ENCODE results near the gene SCAF8.
"Not testable (repeated sequence)": the region's sequence is repeated elsewhere in the genome, so short reads cannot be mapped to it uniquely, and the experiment has no call there.

The SCAF8 gene

GRCh38 chr6:154705471-154706113 lies 27.6 kb upstream of the SCAF8 start:
- no peaks in the 10 kb centered on the region for H3K79me2 ChIP-seq
- no peak overlapping the region for H3K4me3 ChIP-seq (ENCODE audit: low read depth, low read length)
- no peaks in the 10 kb centered on the region for H3K4me1 ChIP-seq
- H3K27ac ChIP-seq, result no peak overlapping the region
- H3K9me3 ChIP-seq (ENCODE audit: control insufficient read depth, low read length), result no peaks in the 10 kb centered on the region
- H3K4me2 ChIP-seq (ENCODE audit: low read length), result no peak overlapping the region
- no peaks in the 10 kb centered on the region for H3K27me3 ChIP-seq (ENCODE audit: control insufficient read depth, insufficient read depth, low read length)
- TF ChIP-seq, protein P1, sequence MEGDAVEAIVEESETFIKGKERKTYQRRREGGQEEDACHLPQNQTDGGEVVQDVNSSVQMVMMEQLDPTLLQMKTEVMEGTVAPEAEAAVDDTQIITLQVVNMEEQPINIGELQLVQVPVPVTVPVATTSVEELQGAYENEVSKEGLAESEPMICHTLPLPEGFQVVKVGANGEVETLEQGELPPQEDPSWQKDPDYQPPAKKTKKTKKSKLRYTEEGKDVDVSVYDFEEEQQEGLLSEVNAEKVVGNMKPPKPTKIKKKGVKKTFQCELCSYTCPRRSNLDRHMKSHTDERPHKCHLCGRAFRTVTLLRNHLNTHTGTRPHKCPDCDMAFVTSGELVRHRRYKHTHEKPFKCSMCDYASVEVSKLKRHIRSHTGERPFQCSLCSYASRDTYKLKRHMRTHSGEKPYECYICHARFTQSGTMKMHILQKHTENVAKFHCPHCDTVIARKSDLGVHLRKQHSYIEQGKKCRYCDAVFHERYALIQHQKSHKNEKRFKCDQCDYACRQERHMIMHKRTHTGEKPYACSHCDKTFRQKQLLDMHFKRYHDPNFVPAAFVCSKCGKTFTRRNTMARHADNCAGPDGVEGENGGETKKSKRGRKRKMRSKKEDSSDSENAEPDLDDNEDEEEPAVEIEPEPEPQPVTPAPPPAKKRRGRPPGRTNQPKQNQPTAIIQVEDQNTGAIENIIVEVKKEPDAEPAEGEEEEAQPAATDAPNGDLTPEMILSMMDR (IDR thresholded peaks at IDR 0.05), result no peak
- no peak overlapping the region for H2AFZ ChIP-seq
- no peak overlapping the region for H3K9ac ChIP-seq
- no peaks in the 10 kb centered on the region for H3K36me3 ChIP-seq (ENCODE audit: control insufficient read depth, insufficient read depth, low read length)

GRCh38 chr6:154706389-154706788 lies 26.8 kb upstream of the SCAF8 start:
- Histone ChIP-seq H3K9ac (no peak overlapping the region), H3K36me3 (ENCODE audit: control insufficient read depth, insufficient read depth, low read length) (no peaks in the 10 kb centered on the region), H3K79me2 (no peaks in the 10 kb centered on the region), H3K4me3 (ENCODE audit: low read depth, low read length) (no peak overlapping the region), H3K27ac (no peak overlapping the region), H3K9me3 (ENCODE audit: control insufficient read depth, low read length) (no peaks in the 10 kb centered on the region), H3K27me3 (ENCODE audit: control insufficient read depth, insufficient read depth, low read length) (no peaks in the 10 kb centered on the region), H2AFZ (no peak overlapping the region), H3K4me2 (ENCODE audit: low read length) (no peak overlapping the region), H3K4me1 (no peaks in the 10 kb centered on the region)
- TF ChIP-seq, protein P1 (IDR thresholded peaks at IDR 0.05), result no peak

DNA sequence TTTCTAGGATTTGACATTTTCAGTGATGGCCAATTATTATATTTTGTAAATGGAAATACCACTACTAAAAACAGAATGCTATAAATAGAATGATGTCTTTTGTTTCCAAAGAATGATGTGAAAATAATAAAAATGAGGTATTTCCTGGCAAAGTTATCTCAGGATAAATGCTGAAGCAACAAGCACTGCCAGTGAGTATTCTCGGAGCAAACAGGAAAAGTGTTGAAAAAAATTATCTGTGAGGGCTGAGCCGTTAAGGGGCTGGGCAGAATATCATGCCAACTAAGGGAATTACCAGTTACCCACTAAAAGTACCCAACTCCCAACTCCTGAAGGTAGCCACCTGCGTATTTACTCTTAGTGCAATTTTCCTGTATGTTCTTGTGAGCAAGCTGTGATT lies 23.6 kb upstream of the SCAF8 start:
- TF ChIP-seq, protein P1 (IDR thresholded peaks at IDR 0.05), result no peak
- H3K9ac ChIP-seq, result no peak overlapping the region
- H2AFZ ChIP-seq, result no peak overlapping the region

DNA sequence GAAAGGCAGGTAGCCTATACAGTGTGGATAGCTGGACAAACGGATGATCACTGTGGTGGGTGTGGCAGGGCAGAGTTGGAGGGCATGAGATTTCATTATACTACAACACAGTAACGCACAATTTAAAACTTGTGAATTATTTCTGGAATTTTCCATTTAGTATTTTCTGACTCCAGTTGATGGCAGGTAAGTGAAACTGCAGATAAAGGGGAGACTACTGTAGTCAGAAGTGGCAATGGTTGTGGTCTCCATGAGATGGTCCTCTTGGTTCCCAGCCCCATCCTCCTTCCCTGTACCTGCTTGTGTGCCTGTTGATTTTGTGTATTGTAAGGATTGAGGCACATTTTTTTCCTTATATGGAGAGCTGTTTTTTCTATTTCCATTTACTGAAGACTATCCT lies 22.5 kb upstream of the SCAF8 start:
- Histone ChIP-seq H3K4me1 (no peaks in the 10 kb centered on the region), H3K9ac (no peak overlapping the region), H3K27me3 (ENCODE audit: control insufficient read depth, insufficient read depth, low read length) (no peaks in the 10 kb centered on the region), H3K36me3 (ENCODE audit: control insufficient read depth, insufficient read depth, low read length) (no peaks in the 10 kb centered on the region), H3K9me3 (ENCODE audit: control insufficient read depth, low read length) (no peaks in the 10 kb centered on the region), H2AFZ (no peak overlapping the region), H3K4me3 (ENCODE audit: low read depth, low read length) (no peak overlapping the region), H3K27ac (no peak overlapping the region), H3K79me2 (no peaks in the 10 kb centered on the region), H3K4me2 (ENCODE audit: low read length) (no peak overlapping the region)
- TF ChIP-seq, protein P1 (IDR thresholded peaks at IDR 0.05), result no peak

More for the DNA sequence above, 23.6 kb upstream of the SCAF8 start:
- H3K4me3 ChIP-seq (ENCODE audit: low read depth, low read length), result no peak overlapping the region
- H3K79me2 ChIP-seq, result no peaks in the 10 kb centered on the region
- H3K27ac ChIP-seq, result no peak overlapping the region
- H3K4me1 ChIP-seq, result no peaks in the 10 kb centered on the region
- H3K27me3 ChIP-seq (ENCODE audit: control insufficient read depth, insufficient read depth, low read length), result no peaks in the 10 kb centered on the region
- no peak overlapping the region for H3K4me2 ChIP-seq (ENCODE audit: low read length)
- no peaks in the 10 kb centered on the region for H3K9me3 ChIP-seq (ENCODE audit: control insufficient read depth, low read length)
- no peaks in the 10 kb centered on the region for H3K36me3 ChIP-seq (ENCODE audit: control insufficient read depth, insufficient read depth, low read length)

DNA sequence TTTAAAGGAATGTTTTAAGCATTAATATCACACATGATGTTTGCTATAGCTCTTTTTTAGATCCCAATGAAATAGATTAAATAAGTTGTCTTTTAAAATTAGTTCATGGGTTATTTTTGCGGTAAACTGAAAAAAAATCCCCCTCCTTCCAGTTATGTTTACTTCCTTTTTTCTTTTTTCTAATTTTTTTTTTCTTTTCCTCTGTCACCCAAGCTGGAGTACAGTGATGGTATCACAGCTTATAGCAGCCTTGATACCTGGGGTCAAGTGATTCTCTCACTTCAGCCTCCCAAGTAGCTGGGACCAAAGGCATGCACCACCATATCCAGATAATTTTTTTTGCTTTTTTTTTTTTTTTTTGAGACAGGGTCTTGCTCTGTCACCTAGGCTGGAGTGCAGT lies 17.8 kb upstream of the SCAF8 start:
- Histone ChIP-seq H3K27me3 (ENCODE audit: control insufficient read depth, insufficient read depth, low read length) (no peaks in the 10 kb centered on the region), H3K27ac (no peak overlapping the region), H3K9me3 (ENCODE audit: control insufficient read depth, low read length) (peaks cover 4% of the 10 kb centered on the region), H3K9ac (no peak overlapping the region), H3K4me1 (no peaks in the 10 kb centered on the region), H3K4me2 (ENCODE audit: low read length) (no peak overlapping the region), H3K36me3 (ENCODE audit: control insufficient read depth, insufficient read depth, low read length) (no peaks in the 10 kb centered on the region), H3K4me3 (ENCODE audit: low read depth, low read length) (no peak overlapping the region), H3K79me2 (no peaks in the 10 kb centered on the region), H2AFZ (no peak overlapping the region)
- TF ChIP-seq, protein P1 (IDR thresholded peaks at IDR 0.05), result no peak

DNA sequence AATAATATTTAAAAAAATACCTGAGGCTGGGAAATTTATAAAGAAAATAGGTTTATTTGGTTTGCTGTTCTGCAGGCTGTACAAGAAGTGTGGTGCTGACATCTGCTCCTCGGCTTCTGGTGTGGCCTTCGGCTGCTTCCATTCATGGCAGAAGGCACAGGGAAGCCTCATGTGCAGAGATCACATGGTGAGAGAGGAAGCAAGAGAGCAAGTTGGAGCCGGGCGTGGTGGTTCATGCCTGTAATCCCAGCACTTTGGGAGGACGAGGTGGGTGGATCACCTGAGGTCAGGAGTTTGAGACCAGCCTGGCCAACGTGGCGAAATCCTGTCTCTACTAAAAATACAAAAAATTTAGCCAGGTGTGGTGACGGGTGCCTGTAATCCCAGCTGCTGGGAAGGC lies 16.9 kb upstream of the SCAF8 start:
- not testable (repeated sequence) for H3K36me3 ChIP-seq (ENCODE audit: control insufficient read depth, insufficient read depth, low read length); H3K4me2 ChIP-seq (ENCODE audit: low read length); H2AFZ ChIP-seq; H3K9ac ChIP-seq; H3K79me2 ChIP-seq; H3K27me3 ChIP-seq (ENCODE audit: control insufficient read depth, insufficient read depth, low read length); H3K4me1 ChIP-seq; H3K27ac ChIP-seq; H3K9me3 ChIP-seq (ENCODE audit: control insufficient read depth, low read length); H3K4me3 ChIP-seq (ENCODE audit: low read depth, low read length)
